SH-SY5Y (cell line): ENCODE results near the gene S100A9.

ENCODE experiments used
- GATA2 ChIP-seq: IDR thresholded peaks from 2 replicates; pipeline ENCODE4 v1.6.1; 2011; ENCODE audit warnings: mild to moderate bottlenecking, low read depth, low read length
- GATA3 ChIP-seq: IDR thresholded peaks from 2 replicates; pipeline ENCODE4 v1.6.1; 2011; ENCODE audit warnings: low read depth, mild to moderate bottlenecking, low read length, moderate library complexity

DNA sequence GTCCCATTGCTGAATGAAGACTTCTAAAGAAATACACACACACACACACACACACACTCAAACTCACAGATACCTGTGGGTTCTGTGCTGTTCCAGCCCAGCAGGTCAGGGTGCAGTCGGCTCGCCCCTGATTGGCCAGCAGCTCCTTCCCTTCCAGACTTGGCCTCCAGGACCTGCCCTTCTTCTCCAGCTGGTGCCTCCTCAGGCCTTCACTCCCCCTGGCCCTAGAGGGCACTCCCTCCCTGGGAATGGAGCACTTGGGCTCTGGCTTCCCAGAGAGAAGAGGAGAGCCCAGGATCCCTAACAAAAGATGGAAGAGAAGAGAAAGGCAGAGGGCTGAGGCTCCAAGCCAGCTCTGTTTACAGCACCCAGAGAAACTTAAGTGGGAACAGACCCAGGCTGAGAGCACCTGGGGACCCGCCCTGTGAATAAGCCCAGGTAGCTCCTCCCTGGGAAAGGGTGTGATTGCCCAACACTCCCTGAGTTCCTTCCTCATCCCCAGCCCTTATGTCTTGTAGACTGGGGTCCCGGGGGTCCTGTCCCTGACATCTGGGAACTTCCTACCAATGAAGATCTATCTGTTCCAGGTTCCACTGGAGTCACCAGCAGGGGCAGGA is 45.0 kb upstream of the S100A9 start, which contains the start of gene PGLYRP3:
- TF ChIP-seq GATA2 (no peak), GATA3 (no peak)
